ENCODE data around the gene CEP95. TPM values are rescaled to one million over a fixed set of nuclear protein-coding genes. Genes with fewer than 3 reads are reported as not detected.

Gene CEP95
- polyA plus RNA-seq, 3 donors = 4.6 to 42.1 (median 5.0) TPM

GRCh38 chr17:64503821-64504768, 2.7 kb upstream of the CEP95 start:
- Histone ChIP-seq H3K27ac (ENCODE audit: low read depth in 1 of 2, low read length in 2 of 2) (peak overlapping the region in 1 of 2 donors; percentile 99), H3K4me1 (ENCODE audit: control insufficient read depth in 1 of 2, insufficient read depth in 2 of 2, low read length in 2 of 2) (peaks cover 21 to 40% of the 10 kb centered on the region in 2 donors), H3K27me3 (ENCODE audit: control insufficient read depth in 2 of 2, insufficient read depth in 2 of 2, low read length in 2 of 2) (no peaks in the 10 kb centered on the region), H3K4me3 (replicated peaks in 1 of 3; ENCODE audit: low read depth in 2 of 3, low read length in 3 of 3) (peak overlapping the region; percentile 91 to 99 (median 99)), H4K20me1 (ENCODE audit: insufficient read depth, low read length) (peaks cover 76% of the 10 kb centered on the region), H2AFZ (ENCODE audit: insufficient read depth, low read depth, low read length, poor library complexity, severe bottlenecking) (no peak overlapping the region), H3K9me3 (replicated peaks in 1 of 2; ENCODE audit: control insufficient read depth in 1 of 2, insufficient read depth in 1 of 2, low read length in 2 of 2) (no peaks in the 10 kb centered on the region), H3K9ac (ENCODE audit: insufficient read depth, low read length, poor library complexity, severe bottlenecking) (peak overlapping the region; percentile 99), H3K79me2 (ENCODE audit: insufficient read depth, low read length) (peaks cover 89% of the 10 kb centered on the region), H3K4me2 (replicated peaks; ENCODE audit: extremely low read depth, low read length, poor library complexity, severe bottlenecking) (peak overlapping the region; percentile 94), H3K36me3 (replicated peaks in 1 of 2; ENCODE audit: control insufficient read depth in 1 of 2, insufficient read depth in 2 of 2, low read length in 2 of 2) (peaks cover 59% of the 10 kb centered on the region in 2 donors)
- intact Hi-C loops (cut with micrococcal nuclease) = no loop called here
- Mint-ChIP-seq H3K9me3 (peaks cover 0 to 5% (median 2%) of the 10 kb centered on the region in 7 donors), H3K27me3 (ENCODE audit: low read depth in 3 of 3) (no peaks in the 10 kb centered on the region), H3K4me1 (peaks cover 39% of the 10 kb centered on the region), H3K4me3 (peak overlapping the region; percentile 99 to 100), H3K36me3 (peaks cover 61 to 63% of the 10 kb centered on the region in 2 donors), H3K27ac (peak overlapping the region; percentile 94 to 100 (median 100))
- TF ChIP-seq, protein P1, sequence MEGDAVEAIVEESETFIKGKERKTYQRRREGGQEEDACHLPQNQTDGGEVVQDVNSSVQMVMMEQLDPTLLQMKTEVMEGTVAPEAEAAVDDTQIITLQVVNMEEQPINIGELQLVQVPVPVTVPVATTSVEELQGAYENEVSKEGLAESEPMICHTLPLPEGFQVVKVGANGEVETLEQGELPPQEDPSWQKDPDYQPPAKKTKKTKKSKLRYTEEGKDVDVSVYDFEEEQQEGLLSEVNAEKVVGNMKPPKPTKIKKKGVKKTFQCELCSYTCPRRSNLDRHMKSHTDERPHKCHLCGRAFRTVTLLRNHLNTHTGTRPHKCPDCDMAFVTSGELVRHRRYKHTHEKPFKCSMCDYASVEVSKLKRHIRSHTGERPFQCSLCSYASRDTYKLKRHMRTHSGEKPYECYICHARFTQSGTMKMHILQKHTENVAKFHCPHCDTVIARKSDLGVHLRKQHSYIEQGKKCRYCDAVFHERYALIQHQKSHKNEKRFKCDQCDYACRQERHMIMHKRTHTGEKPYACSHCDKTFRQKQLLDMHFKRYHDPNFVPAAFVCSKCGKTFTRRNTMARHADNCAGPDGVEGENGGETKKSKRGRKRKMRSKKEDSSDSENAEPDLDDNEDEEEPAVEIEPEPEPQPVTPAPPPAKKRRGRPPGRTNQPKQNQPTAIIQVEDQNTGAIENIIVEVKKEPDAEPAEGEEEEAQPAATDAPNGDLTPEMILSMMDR (IDR thresholded peaks at IDR 0.05) = no peak
- DNase-seq = no peak
- 70% methylated on average over 4 of the region's 7 CpGs for WGBS (ENCODE audit: insufficient coverage)

GRCh38 chr17:64504769-64505339, 1.9 kb upstream of the CEP95 start:
- TF ChIP-seq, protein P1 (IDR thresholded peaks at IDR 0.05) = no peak
- Histone ChIP-seq H4K20me1 (ENCODE audit: insufficient read depth, low read length) (peaks cover 69% of the 10 kb centered on the region), H2AFZ (ENCODE audit: insufficient read depth, low read depth, low read length, poor library complexity, severe bottlenecking) (no peak overlapping the region), H3K9ac (ENCODE audit: insufficient read depth, low read length, poor library complexity, severe bottlenecking) (peak overlapping the region; percentile 99), H3K79me2 (ENCODE audit: insufficient read depth, low read length) (peaks cover 88% of the 10 kb centered on the region), H3K9me3 (replicated peaks in 1 of 2; ENCODE audit: control insufficient read depth in 1 of 2, insufficient read depth in 1 of 2, low read length in 2 of 2) (no peaks in the 10 kb centered on the region), H3K4me2 (replicated peaks; ENCODE audit: extremely low read depth, low read length, poor library complexity, severe bottlenecking) (peak overlapping the region; percentile 94), H3K36me3 (replicated peaks in 1 of 2; ENCODE audit: control insufficient read depth in 1 of 2, insufficient read depth in 2 of 2, low read length in 2 of 2) (peaks cover 53 to 57% of the 10 kb centered on the region in 2 donors), H3K4me3 (replicated peaks in 1 of 3; ENCODE audit: low read depth in 2 of 3, low read length in 3 of 3) (peak overlapping the region; percentile 91 to 99 (median 99)), H3K27me3 (ENCODE audit: control insufficient read depth in 2 of 2, insufficient read depth in 2 of 2, low read length in 2 of 2) (no peaks in the 10 kb centered on the region), H3K4me1 (ENCODE audit: control insufficient read depth in 1 of 2, insufficient read depth in 2 of 2, low read length in 2 of 2) (peaks cover 21 to 40% of the 10 kb centered on the region in 2 donors), H3K27ac (ENCODE audit: low read depth in 1 of 2, low read length in 2 of 2) (peak overlapping the region; percentile 99 to 100)
- intact Hi-C loops (cut with micrococcal nuclease) = no loop called here
- H3K27me3 Mint-ChIP-seq (ENCODE audit: low read depth in 3 of 3) = no peaks in the 10 kb centered on the region
- H3K9me3 Mint-ChIP-seq = peaks cover 0 to 5% (median 2%) of the 10 kb centered on the region in 7 donors
- peak overlapping the region; percentile 94 to 100 (median 100) for H3K27ac Mint-ChIP-seq
- WGBS (ENCODE audit: insufficient coverage) = 0% methylated on average over 10 of the region's 13 CpGs
- peak overlapping the region; percentile 99 to 100 for H3K4me3 Mint-ChIP-seq
- H3K4me1 Mint-ChIP-seq = peaks cover 39% of the 10 kb centered on the region
- peak in 1 of 3 donors; percentile 31 for DNase-seq
- peaks cover 57 to 58% of the 10 kb centered on the region in 2 donors for H3K36me3 Mint-ChIP-seq

Measured in CD14-positive monocyte (primary cell).